Measurements from ENCODE around the gene SLC35E3. TPM values are rescaled to one million over a fixed set of nuclear protein-coding genes. Genes with fewer than 3 reads are reported as not detected.

The SLC35E3 gene
- total RNA-seq, 4 donors from 2014 or later: 3.5 to 23.1 (median 12.2) TPM

DNA sequence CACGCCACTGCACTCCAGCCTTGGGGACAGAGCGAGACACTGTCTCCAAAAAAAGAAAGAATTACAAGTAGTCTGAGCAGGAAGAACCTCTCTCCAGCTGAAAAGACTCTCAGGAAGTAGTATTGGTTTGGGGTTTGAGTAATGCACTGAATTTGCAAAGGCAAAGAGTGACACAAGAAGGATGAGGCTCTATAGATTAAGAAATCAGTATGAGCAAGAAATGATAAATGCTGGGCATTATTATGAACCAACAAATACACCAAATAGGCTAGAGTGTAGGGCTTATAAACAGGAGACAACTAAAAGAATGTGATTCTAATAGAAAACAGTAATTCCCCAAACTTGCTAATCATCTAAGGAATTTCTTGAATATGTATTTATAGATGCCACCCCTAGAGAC, 2.6 kb upstream of the SLC35E3 start:
- TF ChIP-seq, protein P1, sequence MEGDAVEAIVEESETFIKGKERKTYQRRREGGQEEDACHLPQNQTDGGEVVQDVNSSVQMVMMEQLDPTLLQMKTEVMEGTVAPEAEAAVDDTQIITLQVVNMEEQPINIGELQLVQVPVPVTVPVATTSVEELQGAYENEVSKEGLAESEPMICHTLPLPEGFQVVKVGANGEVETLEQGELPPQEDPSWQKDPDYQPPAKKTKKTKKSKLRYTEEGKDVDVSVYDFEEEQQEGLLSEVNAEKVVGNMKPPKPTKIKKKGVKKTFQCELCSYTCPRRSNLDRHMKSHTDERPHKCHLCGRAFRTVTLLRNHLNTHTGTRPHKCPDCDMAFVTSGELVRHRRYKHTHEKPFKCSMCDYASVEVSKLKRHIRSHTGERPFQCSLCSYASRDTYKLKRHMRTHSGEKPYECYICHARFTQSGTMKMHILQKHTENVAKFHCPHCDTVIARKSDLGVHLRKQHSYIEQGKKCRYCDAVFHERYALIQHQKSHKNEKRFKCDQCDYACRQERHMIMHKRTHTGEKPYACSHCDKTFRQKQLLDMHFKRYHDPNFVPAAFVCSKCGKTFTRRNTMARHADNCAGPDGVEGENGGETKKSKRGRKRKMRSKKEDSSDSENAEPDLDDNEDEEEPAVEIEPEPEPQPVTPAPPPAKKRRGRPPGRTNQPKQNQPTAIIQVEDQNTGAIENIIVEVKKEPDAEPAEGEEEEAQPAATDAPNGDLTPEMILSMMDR (IDR thresholded peaks at IDR 0.05): no peak
- TF ChIP-seq POLR2A (IDR thresholded peaks at IDR 0.05): no peak
- no peak overlapping the region for H3K27ac ChIP-seq
- no peaks in the 10 kb centered on the region for H3K36me3 ChIP-seq
- no peak for DNase-seq
- H3K27me3 ChIP-seq: no peaks in the 10 kb centered on the region
- H3K9me3 ChIP-seq: no peaks in the 10 kb centered on the region
- H3K4me3 ChIP-seq: no peak overlapping the region
- H3K4me1 ChIP-seq: peaks cover 0 to 16% (median 2%) of the 10 kb centered on the region in 4 donors

GRCh38 chr12:68745376-68745903, 536 bp upstream of the SLC35E3 start:
- no peak for DNase-seq
- no peaks in the 10 kb centered on the region for H3K36me3 ChIP-seq
- no peaks in the 10 kb centered on the region for H3K27me3 ChIP-seq
- no peaks in the 10 kb centered on the region for H3K9me3 ChIP-seq
- peak overlapping the region; percentile 79 to 85 (median 82) for H3K27ac ChIP-seq
- H3K4me3 ChIP-seq: peak overlapping the region; percentile 67 to 88 (median 76)
- H3K4me1 ChIP-seq: peaks cover 0 to 17% (median 2%) of the 10 kb centered on the region in 4 donors
- no peak for TF ChIP-seq POLR2A (IDR thresholded peaks at IDR 0.05)
- TF ChIP-seq, protein P1 (IDR thresholded peaks at IDR 0.05): no peak

DNA sequence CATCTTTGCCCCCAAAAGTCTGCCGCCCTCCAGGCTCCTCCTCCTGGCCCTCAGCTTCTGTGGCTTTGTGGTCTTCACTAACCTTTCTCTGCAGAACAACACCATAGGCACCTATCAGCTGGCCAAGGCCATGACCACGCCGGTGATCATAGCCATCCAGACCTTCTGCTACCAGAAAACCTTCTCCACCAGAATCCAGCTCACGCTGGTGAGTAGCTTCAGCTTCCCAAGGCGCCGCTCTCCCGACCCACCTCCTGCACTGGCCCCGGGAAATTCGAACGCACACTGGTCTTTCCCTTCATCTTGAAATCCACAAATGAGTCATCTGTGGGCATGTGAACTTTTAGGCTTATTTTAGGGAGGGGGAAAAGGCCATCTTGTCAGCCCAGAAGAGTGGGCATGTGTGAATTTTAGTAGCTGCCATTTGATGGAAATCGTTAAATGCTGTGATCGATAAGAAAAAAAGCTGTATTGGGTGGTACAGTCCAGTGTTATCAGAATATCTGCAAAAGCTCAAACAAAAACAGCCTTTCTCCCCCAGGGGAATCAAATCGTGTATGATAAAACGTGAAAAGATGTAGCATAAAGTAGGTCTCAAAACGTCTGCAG, 700 bp downstream of the SLC35E3 start:
- H3K27ac ChIP-seq: peak overlapping the region; percentile 79 to 85 (median 82)
- H3K27me3 ChIP-seq: no peaks in the 10 kb centered on the region
- peaks cover 0 to 17% (median 2%) of the 10 kb centered on the region in 4 donors for H3K4me1 ChIP-seq

GRCh38 chr12:68749443-68749842, 3.5 kb downstream of the SLC35E3 start:
- Histone ChIP-seq H3K27ac (no peak overlapping the region), H3K4me1 (peaks cover 0 to 17% (median 2%) of the 10 kb centered on the region in 4 donors), H3K4me3 (no peak overlapping the region), H3K9me3 (no peaks in the 10 kb centered on the region), H3K36me3 (peaks cover 0 to 8% (median 0%) of the 10 kb centered on the region in 3 donors), H3K27me3 (no peaks in the 10 kb centered on the region)
- TF ChIP-seq, protein P1 (IDR thresholded peaks at IDR 0.05): no peak
- no peak for TF ChIP-seq POLR2A (IDR thresholded peaks at IDR 0.05)
- no peak for DNase-seq

More for the DNA sequence above, 700 bp downstream of the SLC35E3 start:
- DNase-seq: peak; percentile 45 to 71 (median 67)
- peak overlapping the region; percentile 67 to 88 (median 76) for H3K4me3 ChIP-seq
- H3K9me3 ChIP-seq: no peaks in the 10 kb centered on the region
- no peaks in the 10 kb centered on the region for H3K36me3 ChIP-seq
- TF ChIP-seq POLR2A (IDR thresholded peaks at IDR 0.05): no peak
- TF ChIP-seq, protein P1 (IDR thresholded peaks at IDR 0.05): no peak

- peaks cover 0 to 17% (median 2%) of the 10 kb centered on the region in 4 donors for H3K4me1 ChIP-seq
- no peak for DNase-seq
- no peak for TF ChIP-seq POLR2A (IDR thresholded peaks at IDR 0.05)
- TF ChIP-seq, protein P1 (IDR thresholded peaks at IDR 0.05): no peak
- no peak overlapping the region for H3K27ac ChIP-seq
- H3K27me3 ChIP-seq: no peaks in the 10 kb centered on the region
- peaks cover 0 to 12% (median 0%) of the 10 kb centered on the region in 3 donors for H3K36me3 ChIP-seq
- no peak overlapping the region for H3K4me3 ChIP-seq
- H3K9me3 ChIP-seq: no peaks in the 10 kb centered on the region
These were observed 3.9 kb downstream of the SLC35E3 start for GRCh38 chr12:68749861-68750260.

Data from Peyer's patch (tissue), 4 donors.